Limb (tissue), 2 donors: ENCODE measurements around the gene EVI5.
A peak's percentile ranks its signal among the peaks of the same experiment; 100 is the strongest.
"Not testable (repeated sequence)": the region's sequence is repeated elsewhere in the genome, so short reads cannot be mapped to it uniquely, and the experiment has no call there.

ENCODE experiments used
- DNase-seq, 2 donors: peaks; one replicate each; pipeline ENCODE4 v3.0.0-alpha.2; 2016; ENCODE audit errors: extremely low spot score in 2 of 2

The EVI5 gene

DNA sequence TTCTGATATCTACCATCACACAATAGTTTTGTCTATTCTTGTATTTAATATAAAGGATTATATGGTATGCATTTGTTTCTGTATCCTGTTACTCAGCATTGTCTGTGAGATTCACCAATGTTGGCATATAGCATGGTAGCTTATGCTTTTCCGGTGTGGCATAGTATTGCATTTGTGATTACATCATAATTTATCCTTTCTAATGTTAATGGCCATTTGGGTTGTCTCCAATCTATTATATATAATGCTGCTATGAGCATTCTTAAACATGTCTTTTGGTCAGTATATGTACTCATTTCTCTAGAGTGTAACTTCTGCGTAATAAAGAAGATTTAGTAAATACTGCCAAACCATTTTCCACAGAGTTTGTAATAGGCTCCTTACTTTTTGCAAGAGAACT lies 257.2 kb downstream of the EVI5 start:
- no peak for DNase-seq

DNA sequence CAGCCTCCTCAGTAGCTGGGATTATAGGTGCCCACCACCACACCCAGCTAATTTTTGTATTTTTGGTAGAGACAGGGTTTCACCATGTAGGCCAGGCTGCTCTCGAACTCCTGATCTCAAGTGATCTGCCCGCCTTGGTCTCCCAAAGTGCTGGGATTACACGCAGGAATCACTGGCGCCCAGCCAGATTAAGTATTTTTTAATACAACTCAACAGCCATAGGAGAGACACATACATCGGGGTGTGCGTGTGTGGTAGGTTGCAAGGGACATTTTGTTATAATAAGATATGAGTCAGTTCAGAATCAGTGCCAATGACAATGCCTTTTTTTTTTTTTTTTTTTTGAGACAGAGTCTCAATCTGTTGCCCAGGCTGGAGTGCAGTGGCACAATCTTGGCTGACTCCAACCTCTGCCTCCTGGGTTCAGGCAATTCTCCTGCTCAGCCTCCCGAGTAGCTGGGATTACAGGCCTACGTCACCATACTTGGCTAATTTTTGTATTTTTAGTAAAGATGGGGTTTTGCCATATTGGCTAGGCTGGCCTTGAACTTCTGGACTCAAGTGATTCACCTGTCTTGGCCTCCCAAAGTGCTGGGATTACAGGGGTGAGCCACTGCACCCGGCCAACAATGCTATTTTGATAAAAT lies 259.8 kb downstream of the EVI5 start:
- DNase-seq, result not testable (repeated sequence)

DNA sequence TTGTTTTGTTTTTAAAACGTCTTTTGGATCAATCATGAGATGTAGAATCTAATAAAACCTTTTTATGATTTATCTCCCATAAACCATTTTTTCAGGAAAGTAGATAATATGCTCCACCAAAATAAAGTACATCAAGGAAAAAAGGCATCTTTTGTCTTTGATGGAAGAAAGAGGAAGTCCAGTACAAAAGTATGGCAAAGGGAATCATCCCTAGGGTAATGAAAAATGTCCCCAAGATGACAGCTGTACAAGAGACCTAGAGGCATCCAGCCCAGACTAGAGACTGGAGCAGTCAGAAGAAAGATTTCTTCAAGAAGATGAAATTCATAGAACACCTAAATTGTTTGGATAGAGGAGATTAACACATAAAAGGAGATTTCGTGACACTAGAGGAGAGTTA lies 265.9 kb downstream of the EVI5 start:
- no peak for DNase-seq

DNA sequence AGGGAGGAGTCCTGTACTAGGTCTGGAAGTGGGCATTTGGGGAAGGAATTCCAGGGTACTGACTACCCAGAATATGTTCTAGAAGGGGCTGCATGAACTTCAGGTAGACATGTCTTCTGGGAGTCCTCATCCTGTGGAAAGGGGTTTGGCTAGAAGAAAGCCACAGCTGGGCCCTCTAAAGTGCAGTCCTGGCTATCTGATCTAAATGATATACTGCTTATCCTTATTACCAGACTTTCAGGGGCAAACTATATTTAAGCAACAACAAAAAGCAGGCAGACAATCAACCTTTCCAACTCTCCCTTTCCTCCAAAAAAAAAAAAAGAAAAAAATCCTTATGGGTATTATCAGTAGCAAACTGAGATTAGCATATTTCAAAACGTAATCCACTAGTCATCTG lies 268.3 kb downstream of the EVI5 start:
- no peak for DNase-seq

DNA sequence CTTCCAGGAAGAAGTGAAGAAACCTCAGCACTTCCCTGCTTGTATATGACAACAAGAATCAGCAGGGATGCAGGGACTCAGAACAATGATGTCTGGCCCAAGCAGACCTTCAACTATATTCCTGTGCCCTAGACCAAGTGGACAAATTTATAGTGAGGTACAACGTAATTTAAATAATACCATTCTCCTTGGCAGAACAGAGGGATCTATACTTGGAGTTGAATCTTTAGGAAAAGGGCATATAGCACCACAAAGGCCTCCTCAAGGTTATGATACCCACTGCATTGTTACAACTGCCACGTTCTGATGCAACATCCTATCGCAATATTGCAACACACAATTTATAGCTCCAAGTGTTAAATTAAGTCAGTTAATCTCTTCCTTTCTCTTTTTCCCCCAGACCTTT lies 269.1 kb downstream of the EVI5 start:
- DNase-seq, result no peak

DNA sequence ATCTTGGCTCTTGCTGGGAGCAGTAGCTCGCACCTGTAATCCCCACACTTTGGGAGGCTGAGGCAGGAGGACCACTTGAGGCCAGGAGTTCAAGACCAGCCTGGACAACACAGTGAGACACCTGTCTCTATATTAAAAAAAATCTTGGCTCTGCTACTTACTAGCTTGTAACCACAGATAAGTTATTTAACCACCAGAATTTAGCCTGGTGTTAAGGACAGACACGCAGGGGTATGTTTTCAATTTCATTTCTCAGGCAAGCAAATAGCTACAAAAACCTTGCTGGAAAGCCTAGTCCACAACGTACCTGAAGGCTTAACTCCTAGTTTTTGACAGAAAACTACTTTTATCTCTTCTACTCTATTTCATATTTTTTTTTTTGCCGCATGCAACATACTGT lies 273.4 kb downstream of the EVI5 start:
- DNase-seq, result no peak

DNA sequence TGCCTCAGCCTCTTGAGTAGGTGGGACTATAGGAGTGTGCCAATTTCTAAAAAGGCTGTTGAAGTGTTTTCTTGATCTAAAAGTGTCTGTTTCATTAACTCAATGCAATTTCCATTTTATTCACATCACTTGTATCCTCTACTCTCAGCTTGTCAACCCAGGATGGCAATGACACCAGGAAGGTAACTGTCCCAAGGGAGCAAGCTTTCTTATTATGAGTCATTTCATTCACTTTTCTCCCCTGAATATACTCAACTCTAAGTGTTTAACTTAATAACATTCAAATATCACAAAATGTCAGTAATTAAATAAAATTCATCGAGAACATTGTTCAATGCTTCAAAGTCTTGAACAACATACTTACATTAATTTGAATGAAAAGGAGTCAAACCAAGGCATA lies 275.3 kb downstream of the EVI5 start:
- no peak for DNase-seq

DNA sequence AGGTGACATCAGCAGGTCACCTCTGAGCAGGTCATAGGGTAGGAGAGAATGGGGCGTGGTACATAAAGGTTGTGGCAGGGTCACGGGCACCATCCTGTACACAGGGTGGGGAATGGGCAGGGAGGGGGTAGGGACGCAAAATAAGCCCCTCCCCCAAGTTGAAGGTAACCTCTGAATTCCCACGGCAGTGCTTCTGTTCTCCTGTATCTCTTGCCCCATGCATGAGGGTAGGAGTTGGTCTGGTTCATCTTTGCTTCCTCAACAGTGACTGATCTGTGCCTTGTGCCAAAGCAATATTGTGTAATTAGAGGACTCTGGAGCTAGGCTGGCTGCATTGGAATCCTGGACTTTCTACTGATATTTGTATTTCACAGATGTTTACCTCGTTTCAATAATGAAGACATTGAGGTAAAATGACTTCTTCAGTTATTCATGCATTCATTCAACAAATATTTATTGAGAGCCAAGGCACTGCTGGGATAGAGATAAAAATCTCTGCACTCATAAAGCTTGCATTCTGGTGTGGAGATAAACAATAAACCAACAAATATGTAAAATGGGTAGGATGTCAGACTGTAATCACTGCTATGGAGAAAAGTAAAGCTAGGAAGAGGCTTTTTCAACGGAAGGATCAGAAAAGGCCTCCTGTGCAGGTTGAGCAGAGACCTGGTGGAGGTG lies 279.8 kb downstream of the EVI5 start:
- no peak for DNase-seq

DNA sequence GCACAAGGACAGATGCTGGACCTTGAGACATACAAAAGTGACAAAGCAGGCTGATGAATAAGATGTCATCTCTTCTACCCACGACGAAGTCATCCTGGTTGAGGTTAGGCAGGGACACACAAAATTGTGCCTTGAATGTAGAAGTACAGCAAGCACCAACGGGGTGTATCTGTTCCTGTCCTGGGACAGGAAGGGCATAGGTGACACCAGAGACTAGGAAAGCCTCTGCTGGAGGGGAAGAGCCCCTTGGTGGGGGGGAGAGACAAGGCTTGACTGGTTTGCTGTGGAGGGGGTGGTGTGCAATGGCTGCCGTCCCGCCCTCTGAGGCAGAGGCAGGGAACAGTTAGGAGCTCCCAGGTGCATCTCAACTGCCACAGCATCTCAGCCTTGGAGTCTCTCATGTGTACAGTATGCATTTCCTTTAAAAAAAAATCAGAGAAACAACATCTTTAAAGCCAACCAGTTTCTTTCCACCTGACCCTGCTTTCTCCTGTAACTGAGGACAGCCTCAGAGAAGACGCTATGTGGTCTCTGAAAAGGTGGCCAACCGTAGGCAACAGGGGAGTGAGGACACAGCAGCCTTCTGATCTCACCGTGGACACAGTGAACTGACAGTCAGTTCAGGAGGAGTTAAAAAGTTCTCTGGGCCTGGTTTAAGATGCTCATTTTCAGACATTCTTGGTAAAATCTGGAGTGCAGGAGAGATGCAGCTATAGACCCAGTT lies 280.5 kb downstream of the EVI5 start:
- DNase-seq, result no peak

DNA sequence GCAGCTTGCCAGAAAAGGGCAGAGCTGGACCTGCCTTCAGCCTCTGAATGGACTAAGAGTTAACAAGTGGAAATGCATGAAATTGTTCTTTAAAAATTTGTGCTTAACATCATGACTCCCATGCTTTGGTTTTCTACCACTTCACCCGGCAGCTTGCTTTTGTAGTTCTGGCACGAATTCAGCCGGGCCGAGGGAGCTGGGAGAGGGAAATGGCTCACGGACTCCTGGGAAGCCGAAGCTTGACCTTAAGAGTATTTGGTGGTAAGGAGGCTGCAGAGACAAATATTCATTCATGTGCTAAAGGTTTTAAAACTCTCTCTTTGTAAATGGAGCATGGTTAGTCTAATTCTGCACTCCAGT lies 281.0 kb downstream of the EVI5 start:
- DNase-seq, result no peak

DNA sequence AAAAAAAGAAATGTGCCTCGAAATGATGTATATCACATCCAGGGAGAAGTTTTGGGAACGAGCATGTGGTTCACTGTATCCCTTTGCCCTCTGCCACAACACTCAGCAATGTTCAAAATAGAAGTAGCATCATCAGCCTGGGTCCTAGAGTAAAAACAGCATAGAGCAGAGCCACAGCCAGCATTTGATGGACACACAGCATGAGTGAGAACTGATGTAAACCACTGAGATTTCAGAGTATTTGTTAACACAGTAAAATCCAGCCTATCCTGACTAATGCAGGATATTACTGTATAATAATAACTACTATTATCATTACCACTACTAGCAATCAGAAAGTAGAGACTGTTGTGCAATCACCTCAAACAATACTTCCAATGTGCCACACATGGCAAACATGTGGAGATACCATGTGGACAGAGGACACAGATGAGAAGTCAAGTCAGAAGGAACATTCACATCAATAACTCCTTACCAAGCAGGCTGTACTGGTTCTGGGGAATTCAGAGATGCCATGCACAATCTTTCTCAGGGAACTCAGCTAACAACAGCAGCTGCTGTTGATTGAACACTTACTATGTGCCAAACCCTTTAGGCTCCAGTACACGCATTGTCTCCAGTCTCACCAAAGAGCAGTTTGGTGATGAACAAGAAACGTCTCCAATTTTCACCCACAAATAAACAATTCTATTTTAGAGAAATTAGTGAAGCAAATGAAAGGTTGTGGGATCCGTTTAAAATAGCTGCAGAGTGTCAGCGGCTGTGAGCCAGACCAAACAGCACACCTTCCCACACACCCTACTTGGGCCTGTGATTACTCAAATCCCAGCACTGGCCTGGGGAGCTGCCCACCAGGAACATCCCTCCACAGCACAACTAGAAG lies 281.6 kb downstream of the EVI5 start:
- no peak for DNase-seq

DNA sequence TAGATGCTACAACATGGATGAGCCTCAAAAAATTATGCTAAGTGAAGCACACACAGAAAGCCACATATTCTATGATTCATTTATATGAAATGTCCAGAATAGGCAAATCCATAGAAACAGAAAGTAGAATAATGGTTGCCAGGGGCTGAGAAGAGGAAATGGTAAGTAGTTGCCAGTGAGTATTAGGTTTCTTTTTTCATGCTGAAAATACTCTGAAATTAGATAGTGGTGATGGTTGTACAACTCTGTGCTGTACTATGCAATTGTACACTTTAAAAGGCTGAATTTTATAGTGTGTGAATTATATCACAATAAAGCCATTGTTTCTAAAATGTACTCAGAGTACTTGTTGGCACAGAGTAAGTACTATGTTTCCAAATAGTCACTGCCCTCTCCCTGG lies 282.7 kb downstream of the EVI5 start:
- no peak for DNase-seq

DNA sequence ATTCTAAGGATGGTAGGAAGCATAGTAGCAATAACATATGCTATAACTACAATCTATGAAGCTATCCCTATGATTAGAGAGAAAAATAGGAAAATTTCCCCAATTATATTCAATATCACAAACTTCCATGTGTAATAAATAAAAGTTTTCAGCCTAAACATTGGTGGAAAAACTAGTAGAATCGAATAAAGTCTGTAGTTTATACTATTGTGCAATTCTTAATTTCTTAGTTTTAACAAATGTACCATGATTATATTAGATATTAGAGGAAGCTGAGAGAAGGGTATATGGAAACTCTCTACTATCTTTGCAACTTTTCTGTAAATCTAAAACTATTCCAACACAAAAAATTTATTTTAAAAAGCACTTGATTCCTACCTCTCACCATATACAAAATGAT lies 284.4 kb downstream of the EVI5 start:
- DNase-seq, result no peak

DNA sequence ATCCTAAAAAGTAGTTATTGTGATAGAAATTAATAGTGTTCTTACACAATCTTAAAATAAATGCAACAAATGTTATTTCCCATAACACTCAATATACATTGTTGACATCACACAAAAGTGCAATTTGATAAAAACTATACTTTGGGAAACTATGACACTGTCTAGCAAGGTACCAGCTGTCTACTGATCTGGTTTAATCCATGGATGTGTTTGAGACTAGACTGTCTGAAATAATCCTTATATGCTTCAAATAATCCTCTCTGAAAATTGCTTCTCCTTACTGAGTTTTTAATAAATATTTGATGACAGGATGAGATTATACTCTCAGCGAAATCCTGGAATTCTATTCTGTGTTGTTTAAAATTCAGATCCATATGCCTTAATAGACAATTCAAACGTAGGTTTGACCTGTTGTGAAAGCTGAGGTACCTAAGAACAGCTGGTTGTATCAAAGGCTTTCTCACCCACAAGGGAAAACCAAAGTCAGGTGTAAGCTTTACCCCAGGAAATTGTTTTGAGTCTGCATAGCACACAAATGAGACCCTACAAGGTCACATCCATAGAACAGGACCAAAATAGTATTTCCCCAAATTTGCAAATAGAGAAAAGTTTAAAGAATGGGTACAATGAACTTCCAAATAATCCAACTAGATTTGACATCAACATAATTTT lies 289.4 kb downstream of the EVI5 start:
- no peak for DNase-seq

DNA sequence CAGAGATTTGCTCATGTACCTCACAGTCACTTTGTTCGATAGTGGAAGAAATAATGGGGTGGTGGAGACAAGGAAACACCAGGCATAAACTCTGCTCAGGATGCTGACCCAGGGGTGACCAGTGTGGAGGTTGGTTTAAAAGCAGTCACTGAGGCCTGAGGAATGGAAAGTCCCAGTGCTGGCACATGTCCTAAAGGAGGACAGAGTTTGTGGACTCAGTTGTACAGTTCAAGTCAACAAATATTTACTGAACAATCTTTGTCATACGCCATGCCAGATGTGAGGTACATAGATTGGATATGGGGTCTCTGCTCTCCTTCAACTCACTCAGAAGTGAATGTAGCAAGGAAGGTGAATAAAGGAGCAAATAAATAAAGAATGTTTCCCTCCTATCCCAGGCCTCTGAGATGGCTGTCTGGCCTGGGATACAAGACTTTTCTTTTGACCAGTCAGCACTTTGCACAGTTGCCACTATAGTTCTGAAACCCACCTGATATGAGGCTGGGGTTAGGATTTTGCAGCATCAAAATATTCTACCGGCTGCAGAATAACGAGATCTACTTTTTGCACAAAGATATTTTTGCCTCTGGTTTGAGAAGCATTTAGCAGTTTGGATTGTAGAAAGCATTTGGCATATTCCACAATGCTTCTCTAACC lies 290.3 kb downstream of the EVI5 start:
- DNase-seq, result no peak

DNA sequence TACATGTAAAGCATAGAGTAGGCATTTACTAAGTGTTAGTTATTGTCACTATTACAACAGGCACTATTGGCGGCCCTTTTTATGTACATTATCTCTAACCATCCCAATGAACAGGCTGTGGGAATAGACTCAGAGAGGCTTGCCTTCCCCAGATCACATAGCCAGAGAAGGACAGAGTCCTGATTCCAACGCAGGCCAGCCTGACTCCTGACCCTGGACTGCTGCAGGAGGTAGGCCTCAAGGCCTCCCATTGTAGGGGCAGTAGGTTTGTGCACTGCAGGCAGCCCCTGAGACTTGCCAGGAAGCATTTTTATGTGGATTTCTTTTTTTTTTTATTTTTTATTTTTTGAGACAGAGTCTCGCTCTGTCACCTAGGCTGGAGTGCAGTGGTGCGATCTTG lies 291.8 kb downstream of the EVI5 start:
- no peak for DNase-seq

DNA sequence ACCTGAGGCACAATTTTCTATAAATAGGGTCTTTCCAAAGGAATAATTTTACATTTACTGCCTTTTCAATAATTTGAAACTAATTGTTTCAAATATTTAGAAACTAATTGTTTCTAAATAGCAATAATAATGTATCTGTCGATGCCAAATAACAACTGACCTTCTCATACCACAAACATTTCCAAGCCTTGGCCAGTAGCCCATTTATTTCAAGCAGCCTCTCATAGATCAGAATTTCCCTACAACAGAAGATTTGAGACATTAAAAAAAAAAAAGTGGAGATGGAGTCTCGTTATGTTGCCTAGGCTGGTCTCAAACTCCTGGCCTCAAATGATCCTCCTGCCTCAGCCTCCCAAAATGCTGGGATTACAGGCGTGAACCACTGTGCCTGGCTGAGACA lies 296.1 kb downstream of the EVI5 start:
- DNase-seq, result no peak

DNA sequence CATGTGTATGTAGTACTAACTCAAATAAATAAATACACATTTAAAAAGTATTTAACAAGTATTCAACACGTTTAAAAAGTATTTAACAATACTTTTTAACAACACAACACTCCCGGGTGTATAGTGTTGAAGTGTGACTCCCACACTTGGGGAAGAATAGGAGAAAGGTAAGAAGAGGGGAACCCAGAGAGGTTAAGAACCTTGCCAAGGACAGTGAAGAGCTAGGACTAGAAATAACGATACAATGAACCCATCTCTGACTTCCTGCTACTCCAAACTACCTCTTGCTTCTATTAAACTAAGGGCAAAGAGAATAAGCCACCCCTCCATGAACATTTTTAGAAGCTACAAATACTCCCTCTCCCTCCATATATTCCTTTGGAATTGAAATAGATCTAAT lies 296.5 kb downstream of the EVI5 start:
- no peak for DNase-seq

DNA sequence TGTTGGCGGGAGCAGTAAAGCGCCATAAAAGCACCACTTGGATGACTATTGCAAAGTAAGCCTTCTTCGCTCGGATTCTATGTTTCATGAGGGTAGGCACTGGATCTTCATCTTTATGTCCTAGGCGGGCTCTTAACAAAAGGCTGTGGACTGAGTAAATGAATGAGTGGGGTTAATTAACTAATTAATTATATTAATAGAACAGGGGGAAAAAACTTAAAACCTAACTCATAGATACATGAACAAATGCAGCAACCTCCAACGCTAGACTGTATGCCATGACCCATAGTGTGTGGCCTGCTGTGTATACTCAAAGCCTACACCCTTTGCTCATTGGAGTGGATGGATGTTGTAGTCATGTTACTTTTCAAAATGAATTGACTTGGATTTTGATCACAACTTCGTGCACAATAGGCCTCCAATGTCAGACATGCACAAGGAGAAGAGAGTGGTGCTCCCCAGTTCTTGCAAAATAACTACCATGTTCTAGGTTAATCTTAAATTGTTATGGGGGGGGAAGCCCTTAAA lies 297.8 kb downstream of the EVI5 start:
- DNase-seq, result no peak

DNA sequence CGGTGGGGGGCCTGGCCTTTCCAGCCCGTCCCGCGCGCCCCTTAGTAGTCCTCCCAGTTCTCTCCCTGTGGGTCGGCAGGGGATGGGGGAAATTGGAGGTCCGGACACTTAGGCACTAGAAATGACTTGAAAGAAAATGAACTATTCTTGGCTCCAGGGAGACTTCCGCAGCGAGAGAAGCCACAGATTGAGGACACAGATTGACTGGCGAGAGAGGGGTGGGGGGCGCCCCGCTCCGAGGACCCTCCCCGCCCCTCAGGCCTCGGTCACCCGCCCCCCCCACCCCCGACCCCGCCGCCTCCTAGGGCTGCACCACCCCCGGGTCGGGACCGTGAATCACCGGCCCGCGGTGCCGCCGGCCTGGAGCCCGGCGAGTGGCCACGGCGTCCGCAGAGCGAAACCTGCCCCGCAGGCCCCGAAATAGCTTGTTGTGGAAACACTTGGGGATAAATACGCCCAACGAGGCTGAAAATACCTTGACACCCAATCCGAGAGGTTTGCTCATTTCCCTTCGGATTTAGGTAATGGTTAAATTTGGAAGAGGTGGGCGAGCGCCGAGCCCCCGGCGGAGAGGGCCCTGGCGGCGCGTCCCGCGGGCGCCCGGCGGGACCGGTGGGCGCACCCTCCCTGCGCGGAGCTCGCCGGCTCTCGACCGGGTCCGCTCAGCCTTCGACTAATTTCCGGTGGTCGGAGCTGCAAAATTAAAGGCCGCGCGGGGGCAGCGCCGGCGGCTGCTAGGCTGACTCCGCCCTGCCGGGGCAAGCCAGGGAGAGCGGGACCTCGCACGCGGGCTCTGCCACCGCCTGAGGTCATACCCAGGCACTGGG lies 298.4 kb downstream of the EVI5 start, which contains the start of gene GFI1:
TSS of gene GFI1 (minus strand) at position 675 of the 827 bp plus-strand sequence. CDS start 3,438 bp downstream, outside the sequence.
- peak in 1 of 2 donors; percentile 45 for DNase-seq
